AML-193 (cell line): ENCODE data around the gene TACC2.

Experiments
- DNase-seq, 2 experiments: peaks; one replicate each; lab custom pipeline; 2025; lab: John Stamatoyannopoulos, UW

TACC2 gene

GRCh38 chr10:122273966-122274545, 285.1 kb downstream of the TACC2 start:
- no peak for DNase-seq

GRCh38 chr10:122276611-122277208, 287.7 kb downstream of the TACC2 start:
- no peak for DNase-seq

GRCh38 chr10:122277526-122278136, 288.7 kb downstream of the TACC2 start:
- no peak for DNase-seq

GRCh38 chr10:122279725-122280141, 290.8 kb downstream of the TACC2 start:
- DNase-seq: no peak

- no peak for DNase-seq
Observed at GRCh38 chr10:122280156-122280555, 291.2 kb downstream of the TACC2 start.

- no peak for DNase-seq
Observed at GRCh38 chr10:122281018-122281626, 292.2 kb downstream of the TACC2 start.

- DNase-seq: no peak
Observed at GRCh38 chr10:122281751-122282150, 292.8 kb downstream of the TACC2 start.

- no peak for DNase-seq
Observed at GRCh38 chr10:122282253-122282671, 293.3 kb downstream of the TACC2 start.

- no peak for DNase-seq
Observed at GRCh38 chr10:122282909-122283308, 293.9 kb downstream of the TACC2 start.

GRCh38 chr10:122285506-122286444, 296.8 kb downstream of the TACC2 start:
- DNase-seq: no peak

GRCh38 chr10:122286867-122287266, 297.9 kb downstream of the TACC2 start:
- DNase-seq: no peak

- DNase-seq: no peak
Observed at GRCh38 chr10:122287570-122287969, 298.6 kb downstream of the TACC2 start.

GRCh38 chr10:122288262-122288661, 299.3 kb downstream of the TACC2 start:
- no peak for DNase-seq

- no peak for DNase-seq
Observed at GRCh38 chr10:122288917-122289316, 300.0 kb downstream of the TACC2 start.

GRCh38 chr10:122290334-122290733, 301.4 kb downstream of the TACC2 start:
- no peak for DNase-seq

- DNase-seq: no peak
Observed at GRCh38 chr10:122290833-122291532, 302.0 kb downstream of the TACC2 start.

GRCh38 chr10:122291739-122292138, 302.8 kb downstream of the TACC2 start:
- DNase-seq: no peak

GRCh38 chr10:122292376-122292775, 303.4 kb downstream of the TACC2 start:
- no peak for DNase-seq

GRCh38 chr10:122293156-122293960, 304.4 kb downstream of the TACC2 start:
- DNase-seq: no peak

GRCh38 chr10:122293961-122294380, 305.0 kb downstream of the TACC2 start:
- no peak for DNase-seq
